ENCODE results near the gene LOXL1.

LOXL1 gene

GRCh38 chr15:73919706-73920105 lies 6.6 kb upstream of the LOXL1 start:
- TF ChIP-seq BACH2 (CRISPR knock-in tag; IDR thresholded peaks at IDR 0.05; ENCODE audit: borderline replicate concordance) = no peak
- TF ChIP-seq RARB (CRISPR knock-in tag; IDR thresholded peaks at IDR 0.05) = no peak
- no peak for TF ChIP-seq ZNF70 (CRISPR knock-in tag; IDR thresholded peaks at IDR 0.05)
- TF ChIP-seq ZNF565 (CRISPR knock-in tag; conservative IDR thresholded peaks at IDR 0.05; ENCODE audit: low read depth) = no peak
- no peak for ATAC-seq

GRCh38 chr15:73921254-73921925 lies 4.9 kb upstream of the LOXL1 start:
- ATAC-seq = no peak
- TF ChIP-seq ISL1 (CRISPR knock-in tag; IDR thresholded peaks at IDR 0.05) = 0 out of 2 replicates have a peak, but pooled peaks have one; percentile 10
- TF ChIP-seq GLIS3 (CRISPR knock-in tag; IDR thresholded peaks at IDR 0.05) = no peak
- no peak for TF ChIP-seq ZFP3 (CRISPR knock-in tag; IDR thresholded peaks at IDR 0.05)

GRCh38 chr15:73922186-73923151 lies 3.8 kb upstream of the LOXL1 start:
- TF ChIP-seq ZNF565 (CRISPR knock-in tag; conservative IDR thresholded peaks at IDR 0.05; ENCODE audit: low read depth) (no peak), PATZ1 (CRISPR knock-in tag; IDR thresholded peaks at IDR 0.05; ENCODE audit: borderline replicate concordance) (no peak), ESRRG (CRISPR knock-in tag; IDR thresholded peaks at IDR 0.05) (no peak)
- no peak for ATAC-seq

- TF ChIP-seq ISL1 (CRISPR knock-in tag; IDR thresholded peaks at IDR 0.05) = no peak
- no peak for TF ChIP-seq ZNF565 (CRISPR knock-in tag; conservative IDR thresholded peaks at IDR 0.05; ENCODE audit: low read depth)
- no peak for TF ChIP-seq PATZ1 (CRISPR knock-in tag; IDR thresholded peaks at IDR 0.05; ENCODE audit: borderline replicate concordance)
- TF ChIP-seq TCF4 (CRISPR knock-in tag; IDR thresholded peaks at IDR 0.05; ENCODE audit: borderline replicate concordance) = no peak
- TF ChIP-seq ZFP30 (CRISPR knock-in tag; IDR thresholded peaks at IDR 0.05) = no peak
- TF ChIP-seq CSDC2 (CRISPR knock-in tag; IDR thresholded peaks at IDR 0.05) = no peak
- no peak for TF ChIP-seq CREB5 (CRISPR knock-in tag; IDR thresholded peaks at IDR 0.05; ENCODE audit: low read depth)
- TF ChIP-seq TOX (CRISPR knock-in tag; IDR thresholded peaks at IDR 0.05; ENCODE audit: borderline replicate concordance) = no peak
Measured at GRCh38 chr15:73923156-73923487, 3.1 kb upstream of the LOXL1 start.

GRCh38 chr15:73923488-73924164 lies 2.6 kb upstream of the LOXL1 start:
- peak; percentile 1; the same call in 2 of the 3 replicates for ATAC-seq
- TF ChIP-seq ZFP30 (CRISPR knock-in tag; IDR thresholded peaks at IDR 0.05) = no peak
- no peak for TF ChIP-seq ISL1 (CRISPR knock-in tag; IDR thresholded peaks at IDR 0.05)
- TF ChIP-seq TCF4 (CRISPR knock-in tag; IDR thresholded peaks at IDR 0.05; ENCODE audit: borderline replicate concordance) = no peak
- TF ChIP-seq SNAI2 (CRISPR knock-in tag; IDR thresholded peaks at IDR 0.05) = no peak
- TF ChIP-seq ZFP3 (CRISPR knock-in tag; IDR thresholded peaks at IDR 0.05) = no peak
- TF ChIP-seq CSRNP3 (CRISPR knock-in tag; IDR thresholded peaks at IDR 0.05) = no peak
- TF ChIP-seq ZNF70 (CRISPR knock-in tag; IDR thresholded peaks at IDR 0.05) = no peak
- TF ChIP-seq BACH2 (CRISPR knock-in tag; IDR thresholded peaks at IDR 0.05; ENCODE audit: borderline replicate concordance) = no peak
- TF ChIP-seq TOX (CRISPR knock-in tag; IDR thresholded peaks at IDR 0.05; ENCODE audit: borderline replicate concordance) = no peak
- TF ChIP-seq ZC3H10 (CRISPR knock-in tag; IDR thresholded peaks at IDR 0.05) = no peak
- no peak for TF ChIP-seq PATZ1 (CRISPR knock-in tag; IDR thresholded peaks at IDR 0.05; ENCODE audit: borderline replicate concordance)
- TF ChIP-seq ZNF8 (CRISPR knock-in tag; IDR thresholded peaks at IDR 0.05) = no peak
- no peak for TF ChIP-seq OSR1 (CRISPR knock-in tag; IDR thresholded peaks at IDR 0.05)

More at GRCh38 chr15:73923156-73923487, 3.1 kb upstream of the LOXL1 start:
- no peak for ATAC-seq
